Fibroblast of pulmonary artery (primary cell): ENCODE measurements around the gene MVK.

Experiments
- DNase-seq: peaks from one replicate; pipeline ENCODE4 v3.0.0-alpha.2; 2010; ENCODE audit warnings: low read depth
- H3K4me3 ChIP-seq: replicated peaks from 2 replicates; pipeline ENCODE4 v1.5.1; 2011; ENCODE audit warnings: low read depth, mild to moderate bottlenecking, control low read depth, low read length, moderate library complexity
- CTCF ChIP-seq: IDR thresholded peaks from 2 replicates; pipeline ENCODE4 v1.5.1; 2011; ENCODE audit warnings: mild to moderate bottlenecking, control low read depth, low read length, inconsistent platforms; ENCODE audit errors: missing control alignments

MVK gene

GRCh38 chr12:109591041-109591440 is 17.4 kb downstream of the MVK start:
- no peak for DNase-seq
- H3K4me3 ChIP-seq, result no peak overlapping the region
- TF ChIP-seq CTCF, result no peak

- no peak for DNase-seq
- H3K4me3 ChIP-seq, result no peak overlapping the region
- no peak for TF ChIP-seq CTCF
These were observed 18.8 kb downstream of the MVK start for GRCh38 chr12:109592195-109592904.

GRCh38 chr12:109592905-109593272 is 19.3 kb downstream of the MVK start:
- DNase-seq, result no peak
- H3K4me3 ChIP-seq, result no peak overlapping the region
- no peak for TF ChIP-seq CTCF

GRCh38 chr12:109594556-109595317 is 21.1 kb downstream of the MVK start:
- no peak overlapping the region for H3K4me3 ChIP-seq
- no peak for TF ChIP-seq CTCF
- no peak for DNase-seq

- TF ChIP-seq CTCF, result no peak
- no peak for DNase-seq
- no peak overlapping the region for H3K4me3 ChIP-seq
These were observed 21.8 kb downstream of the MVK start for GRCh38 chr12:109595321-109595902.

- no peak for TF ChIP-seq CTCF
- H3K4me3 ChIP-seq, result no peak overlapping the region
- DNase-seq, result no peak
These were observed 23.0 kb downstream of the MVK start for GRCh38 chr12:109596418-109597244.
